Measurements from ENCODE around the gene AP1M2. TPM values are rescaled to one million over a fixed set of nuclear protein-coding genes. Genes with fewer than 3 reads are reported as not detected.

The AP1M2 gene
- total and polyA plus RNA-seq, 2 donors (not counting 3 experiments of a cell fraction or from before 2014, with no cell fraction given): 0.19 TPM; not detected in 1

GRCh38 chr19:10525636-10526035 is 61.5 kb downstream of the AP1M2 start:
- H2AFZ ChIP-seq (ENCODE audit: low read depth, low read length): no peak overlapping the region
- no peaks in the 10 kb centered on the region for H4K20me1 ChIP-seq (replicated peaks; ENCODE audit: control insufficient read depth, extremely low read depth, insufficient read depth, low read length)
- BruUV-seq (replicated peaks): no TSS peak
- no peaks in the 10 kb centered on the region for H3K79me2 ChIP-seq (ENCODE audit: control insufficient read depth, insufficient read depth, low read length)
- no peak overlapping the region for H3K9ac ChIP-seq (replicated peaks; ENCODE audit: extremely low read depth, insufficient read depth, low read length)
- dilution Hi-C loops (cut with MboI; ENCODE audit: extremely low pct_ligation_motif_present, low sequenced_read_pairs): no loop called here
- intact Hi-C loops (cut with micrococcal nuclease): no loop called here
- no peak overlapping the region for H3K27ac ChIP-seq (ENCODE audit: insufficient read depth, low read depth, low read length)
- DNase-seq (ENCODE audit: low read depth, low spot score): no peak
- POLR2A ChIA-PET: interaction anchor here (1.0 kb wide), 1 partner anchor 47 kb away, joined by 4 read pairs; no protein-coding TSS in a partner anchor
- H3K4me3 ChIP-seq (replicated peaks in 1 of 3; ENCODE audit: insufficient read depth in 1 of 3, low read depth in 1 of 3, low read length in 3 of 3): no peak overlapping the region
- H3K36me3 ChIP-seq (ENCODE audit: control insufficient read depth in 2 of 2, extremely low read depth in 1 of 2, insufficient read depth in 2 of 2, low read length in 2 of 2): no peaks in the 10 kb centered on the region
- H3K9me1 ChIP-seq (replicated peaks; ENCODE audit: control insufficient read depth, extremely low read depth, insufficient read depth, low read length): no peaks in the 10 kb centered on the region
- no peak for FAIRE-seq
- H3K9me3 ChIP-seq (replicated peaks; ENCODE audit: control insufficient read depth, insufficient read depth, low read length): no peaks in the 10 kb centered on the region
- no peak for TF ChIP-seq EZH2 (IDR thresholded peaks at IDR 0.05; ENCODE audit: borderline replicate concordance, low read depth, low read length, severe bottlenecking)
- TF ChIP-seq POLR2A (IDR thresholded peaks at IDR 0.05; ENCODE audit: low read depth, low read length): no peak
- no peak for TF ChIP-seq POLR2AphosphoS5 (IDR thresholded peaks at IDR 0.05; ENCODE audit: insufficient read depth, low read depth, low read length)
- TF ChIP-seq, protein P1, sequence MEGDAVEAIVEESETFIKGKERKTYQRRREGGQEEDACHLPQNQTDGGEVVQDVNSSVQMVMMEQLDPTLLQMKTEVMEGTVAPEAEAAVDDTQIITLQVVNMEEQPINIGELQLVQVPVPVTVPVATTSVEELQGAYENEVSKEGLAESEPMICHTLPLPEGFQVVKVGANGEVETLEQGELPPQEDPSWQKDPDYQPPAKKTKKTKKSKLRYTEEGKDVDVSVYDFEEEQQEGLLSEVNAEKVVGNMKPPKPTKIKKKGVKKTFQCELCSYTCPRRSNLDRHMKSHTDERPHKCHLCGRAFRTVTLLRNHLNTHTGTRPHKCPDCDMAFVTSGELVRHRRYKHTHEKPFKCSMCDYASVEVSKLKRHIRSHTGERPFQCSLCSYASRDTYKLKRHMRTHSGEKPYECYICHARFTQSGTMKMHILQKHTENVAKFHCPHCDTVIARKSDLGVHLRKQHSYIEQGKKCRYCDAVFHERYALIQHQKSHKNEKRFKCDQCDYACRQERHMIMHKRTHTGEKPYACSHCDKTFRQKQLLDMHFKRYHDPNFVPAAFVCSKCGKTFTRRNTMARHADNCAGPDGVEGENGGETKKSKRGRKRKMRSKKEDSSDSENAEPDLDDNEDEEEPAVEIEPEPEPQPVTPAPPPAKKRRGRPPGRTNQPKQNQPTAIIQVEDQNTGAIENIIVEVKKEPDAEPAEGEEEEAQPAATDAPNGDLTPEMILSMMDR (IDR thresholded peaks at IDR 0.05; ENCODE audit: extremely low read depth in 1 of 2, insufficient read depth in 1 of 2, low read depth in 1 of 2, low read length in 2 of 2): no peak
- TF ChIP-seq JUN (IDR thresholded peaks at IDR 0.05; ENCODE audit: borderline replicate concordance, insufficient read depth, insufficient read length, low read depth): no peak
- TF ChIP-seq MYC (IDR thresholded peaks at IDR 0.05; ENCODE audit: low read depth, low read length): no peak
- TF ChIP-seq MAX (IDR thresholded peaks at IDR 0.05; ENCODE audit: insufficient read depth, insufficient read length): no peak
- TF ChIP-seq FOS (IDR thresholded peaks at IDR 0.05; ENCODE audit: borderline replicate concordance, insufficient read depth, low read length): no peak
- TF ChIP-seq GATA2 (IDR thresholded peaks at IDR 0.05; ENCODE audit: insufficient read depth, insufficient read length, low read depth, low read length): no peak
- no peaks in the 10 kb centered on the region for H3K4me1 ChIP-seq (ENCODE audit: control insufficient read depth, extremely low read depth, insufficient read depth, low read length)
- no peak overlapping the region for H3K4me2 ChIP-seq (ENCODE audit: insufficient read depth, low read length)
- H3K27me3 ChIP-seq (ENCODE audit: control insufficient read depth in 2 of 2, insufficient read depth in 2 of 2, low read length in 2 of 2): peaks cover 3% of the 10 kb centered on the region in 2 experiments
- CTCF ChIA-PET: interaction anchor here (0.7 to 1.0 kb wide), 2 partner anchors 17 to 20 kb away, joined by 3 to 4 read pairs; no protein-coding TSS in a partner anchor

All from endothelial cell of umbilical vein (primary cell).